Ishikawa (cell line): ENCODE measurements around the gene VTI1A.

Experiments used
- CREB1 ChIP-seq: IDR thresholded peaks from 2 replicates; pipeline ENCODE4 v1.6.1; 2012; ENCODE audit warnings: low read depth
- EP300 ChIP-seq: IDR thresholded peaks from 2 replicates; pipeline ENCODE4 v1.6.1; 2012; ENCODE audit warnings: borderline replicate concordance
- NFIC ChIP-seq: IDR thresholded peaks from 2 replicates; pipeline ENCODE4 v1.6.1; 2012
- TAF1 ChIP-seq: IDR thresholded peaks from 2 replicates; pipeline ENCODE4 v1.6.1; 2012; ENCODE audit warnings: low read depth, mild to moderate bottlenecking
- TF ChIP-seq, protein P1 (sequence below): IDR thresholded peaks from 2 replicates; pipeline ENCODE4 v1.6.1; 2012

DNA sequence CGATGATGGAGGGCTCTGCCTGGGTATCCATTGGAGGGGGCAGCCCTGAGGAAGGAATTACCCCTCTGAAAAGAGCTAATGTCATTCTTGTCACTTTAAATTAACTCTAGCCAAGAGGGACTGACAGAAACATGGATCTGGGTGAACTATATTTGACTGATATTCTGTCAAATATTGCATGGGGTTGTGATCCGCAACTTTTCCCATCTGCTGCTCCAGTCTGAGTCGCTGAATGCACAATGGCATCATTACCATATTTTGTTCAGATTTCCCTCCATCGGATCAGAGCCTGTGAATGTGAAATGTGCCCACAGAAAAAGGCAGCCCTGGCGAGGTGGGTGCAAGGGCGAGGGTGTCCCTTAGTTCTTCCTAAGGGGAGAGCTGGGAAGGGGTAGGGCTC lies 402.5 kb downstream of the VTI1A start:
- TF ChIP-seq EP300: no peak
- TF ChIP-seq, protein P1, sequence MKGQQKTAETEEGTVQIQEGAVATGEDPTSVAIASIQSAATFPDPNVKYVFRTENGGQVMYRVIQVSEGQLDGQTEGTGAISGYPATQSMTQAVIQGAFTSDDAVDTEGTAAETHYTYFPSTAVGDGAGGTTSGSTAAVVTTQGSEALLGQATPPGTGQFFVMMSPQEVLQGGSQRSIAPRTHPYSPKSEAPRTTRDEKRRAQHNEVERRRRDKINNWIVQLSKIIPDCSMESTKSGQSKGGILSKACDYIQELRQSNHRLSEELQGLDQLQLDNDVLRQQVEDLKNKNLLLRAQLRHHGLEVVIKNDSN: no peak
- no peak for TF ChIP-seq NFIC
- no peak for TF ChIP-seq CREB1
- no peak for TF ChIP-seq TAF1
